CMK (cell line): ENCODE results near the gene RHBDD2.
"Not testable (repeated sequence)": the region's sequence is repeated elsewhere in the genome, so short reads cannot be mapped to it uniquely, and the experiment has no call there.

Experiments
- DNase-seq: peaks from one replicate; pipeline ENCODE4 v3.0.0-alpha.2; 2010; ENCODE audit warnings: low read depth

RHBDD2 gene

GRCh38 chr7:75866489-75867389 lies 12.1 kb upstream of the RHBDD2 start:
- DNase-seq = no peak

- no peak for DNase-seq
Observed at GRCh38 chr7:75867390-75867717, 11.5 kb upstream of the RHBDD2 start.

- no peak for DNase-seq
Observed at GRCh38 chr7:75868153-75868552, 10.7 kb upstream of the RHBDD2 start.

DNA sequence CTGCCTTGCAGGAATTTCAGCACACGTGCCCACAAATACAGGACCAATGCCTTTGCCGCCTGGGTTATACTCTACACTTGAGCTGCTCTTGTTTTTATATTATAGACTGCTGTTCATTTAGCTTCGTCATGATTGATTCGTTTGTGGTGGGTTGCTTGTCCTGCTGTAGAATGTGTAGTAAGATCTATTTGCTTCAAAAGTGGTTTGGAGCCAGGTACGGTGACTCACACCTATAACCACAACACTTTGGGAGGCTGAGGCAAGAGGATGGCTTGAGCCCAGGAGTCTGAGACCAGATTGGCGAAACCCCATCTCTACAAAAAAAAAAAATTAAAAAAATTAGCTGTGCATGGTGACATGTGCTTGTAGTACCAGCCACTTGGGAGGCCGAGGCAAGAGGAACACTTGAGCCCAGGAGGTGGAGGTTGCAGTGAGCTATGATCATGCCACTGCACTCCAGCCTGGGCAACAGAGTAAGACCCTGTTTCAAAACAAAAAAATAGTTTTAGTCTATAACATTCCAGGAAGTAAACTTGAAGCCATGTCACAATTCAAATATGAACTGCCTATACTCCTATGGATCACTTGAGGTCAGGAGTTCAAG lies 9.0 kb upstream of the RHBDD2 start:
- DNase-seq = no peak

- DNase-seq = no peak
Observed at GRCh38 chr7:75870557-75871161, 8.2 kb upstream of the RHBDD2 start.

GRCh38 chr7:75872073-75872782 lies 6.6 kb upstream of the RHBDD2 start:
- DNase-seq = no peak

DNA sequence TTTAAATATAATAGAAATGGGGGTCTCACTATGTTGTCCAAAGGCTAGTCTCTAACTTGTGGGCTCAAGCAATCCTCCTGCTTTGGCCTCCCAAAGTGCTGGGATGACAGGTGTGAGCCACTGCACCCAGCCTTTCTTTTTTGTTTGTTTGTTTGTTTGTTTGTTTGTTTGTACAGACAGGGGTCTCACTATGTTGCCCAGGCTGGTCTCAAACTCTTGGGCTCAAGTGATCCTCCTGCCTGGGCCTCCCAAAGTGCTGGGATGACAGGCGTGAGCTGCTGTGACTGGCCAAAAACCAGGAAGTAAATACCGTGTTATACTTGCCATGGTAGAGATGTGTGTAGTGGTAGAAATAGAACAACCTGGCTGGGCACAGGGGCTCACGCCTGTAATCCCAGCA lies 4.7 kb upstream of the RHBDD2 start:
- DNase-seq = not testable (repeated sequence)

DNA sequence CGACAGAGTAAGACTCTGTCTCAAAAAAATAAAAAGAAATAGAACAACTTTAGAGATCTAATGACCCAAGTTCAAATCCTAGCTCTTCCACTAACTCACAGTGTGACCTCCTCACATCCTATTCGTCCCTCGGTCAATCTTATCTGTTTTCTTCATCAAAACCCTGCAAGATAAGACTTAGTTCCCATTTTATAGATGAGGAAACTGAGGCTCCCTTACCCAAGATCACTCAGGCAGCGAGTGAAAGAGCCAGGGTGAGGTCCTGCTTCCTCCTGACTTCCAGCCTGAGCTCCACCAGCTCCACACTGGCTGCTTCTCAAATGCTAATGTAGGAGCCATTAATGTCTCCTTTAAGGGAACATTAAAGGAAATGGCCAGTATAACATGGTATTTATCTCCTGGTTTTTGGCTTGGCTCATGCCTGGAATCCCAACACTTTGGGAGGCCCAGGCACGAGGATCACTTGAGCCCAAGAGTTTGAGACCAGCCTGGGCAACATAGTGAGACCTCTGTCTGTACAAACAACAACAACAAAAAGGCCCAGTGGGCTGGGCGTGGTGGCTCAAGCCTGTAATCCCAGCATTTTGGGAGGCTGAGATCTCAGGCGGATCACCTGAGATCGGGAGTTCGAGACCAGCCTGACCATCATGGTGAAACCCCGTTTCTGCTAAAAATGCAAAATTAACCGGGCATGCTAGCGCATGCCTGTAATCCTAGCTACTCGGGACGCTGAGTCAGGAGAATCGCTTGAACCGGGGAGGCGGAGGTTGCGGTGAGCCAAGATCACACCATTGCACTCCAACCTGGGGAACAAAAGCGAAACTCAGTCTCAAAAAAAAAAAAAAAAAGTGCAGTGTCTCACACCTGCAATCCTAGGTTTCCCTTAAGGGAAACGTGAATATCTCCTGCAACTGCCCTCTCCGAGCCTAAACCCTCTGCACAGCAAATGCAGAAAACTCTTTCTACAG lies 3.4 kb upstream of the RHBDD2 start:
- DNase-seq = no peak

DNA sequence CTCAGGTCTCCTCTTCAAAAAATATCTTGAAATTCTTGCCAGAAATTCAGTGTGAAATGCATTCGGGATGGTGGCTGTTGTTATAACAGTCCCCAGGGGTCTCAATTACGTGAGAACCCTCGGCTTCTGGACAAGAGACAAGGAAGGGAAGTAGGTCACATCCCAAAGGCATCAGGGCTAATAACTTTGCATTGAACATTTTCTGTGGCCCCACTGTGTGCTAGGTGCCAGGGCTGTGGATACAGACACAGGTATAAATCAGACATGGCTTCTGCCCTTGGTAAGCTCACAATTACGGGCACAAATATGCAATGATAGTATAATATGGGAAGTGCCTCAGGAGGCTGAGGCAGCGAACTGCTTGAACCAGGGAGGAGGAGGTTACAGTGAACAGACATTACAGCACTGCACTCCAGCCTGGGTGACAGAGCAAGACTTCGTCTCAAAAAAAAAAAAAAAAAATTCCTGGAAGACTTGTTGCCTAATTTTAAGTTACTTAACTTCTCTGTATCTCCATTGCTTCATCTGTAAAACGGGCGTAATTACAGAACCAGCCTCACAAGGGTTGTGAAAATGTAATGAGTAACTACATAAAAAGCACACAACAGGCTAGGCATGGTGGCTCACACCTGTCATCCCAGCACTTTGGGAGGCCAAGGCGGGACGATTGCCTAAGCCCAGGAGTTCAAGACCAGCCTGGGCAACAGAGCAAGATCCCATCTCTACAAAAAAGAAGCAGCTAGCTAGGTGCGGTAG lies 2.5 kb upstream of the RHBDD2 start:
- no peak for DNase-seq

GRCh38 chr7:75878312-75878768 lies 494 bp upstream of the RHBDD2 start:
- no peak for DNase-seq

DNA sequence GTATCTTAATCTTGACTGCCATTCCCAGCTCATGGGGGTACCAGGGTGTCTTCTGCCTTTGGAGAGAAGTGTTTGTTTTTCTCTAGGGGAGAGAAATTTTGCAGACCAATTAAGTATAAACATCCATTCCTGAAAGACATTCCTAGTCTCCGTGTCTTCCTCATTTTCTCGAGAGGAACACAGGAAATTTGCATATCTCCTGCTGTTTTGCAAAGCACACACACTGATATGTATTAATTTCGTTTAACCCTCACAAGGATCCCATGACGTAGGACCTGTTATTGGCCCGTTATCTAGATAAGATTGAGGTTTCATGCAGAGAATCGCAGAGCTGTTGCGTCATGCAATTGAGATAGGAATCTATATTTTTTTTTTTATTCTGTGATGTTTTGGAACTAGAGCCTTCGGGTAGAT lies 944 bp downstream of the RHBDD2 start:
- DNase-seq = no peak

DNA sequence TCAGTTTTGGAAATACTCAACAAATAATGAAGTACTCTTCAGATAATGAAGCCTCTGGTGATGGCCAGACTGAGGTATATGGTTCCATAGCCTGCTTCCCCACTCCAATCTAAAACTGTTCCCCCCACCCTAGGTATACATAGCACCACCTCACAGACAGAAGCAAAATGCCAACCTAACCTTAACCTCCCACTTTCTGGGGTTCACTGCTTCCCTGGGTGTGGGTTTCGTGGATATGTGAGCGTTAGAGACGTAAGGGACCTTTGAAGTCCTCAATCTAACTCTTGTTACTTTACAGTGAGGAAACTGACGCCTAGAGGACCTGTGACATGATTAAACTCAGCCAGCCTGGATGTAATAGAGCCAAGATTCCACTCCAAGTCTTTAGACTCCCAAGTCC lies 1.4 kb downstream of the RHBDD2 start:
- DNase-seq = no peak

DNA sequence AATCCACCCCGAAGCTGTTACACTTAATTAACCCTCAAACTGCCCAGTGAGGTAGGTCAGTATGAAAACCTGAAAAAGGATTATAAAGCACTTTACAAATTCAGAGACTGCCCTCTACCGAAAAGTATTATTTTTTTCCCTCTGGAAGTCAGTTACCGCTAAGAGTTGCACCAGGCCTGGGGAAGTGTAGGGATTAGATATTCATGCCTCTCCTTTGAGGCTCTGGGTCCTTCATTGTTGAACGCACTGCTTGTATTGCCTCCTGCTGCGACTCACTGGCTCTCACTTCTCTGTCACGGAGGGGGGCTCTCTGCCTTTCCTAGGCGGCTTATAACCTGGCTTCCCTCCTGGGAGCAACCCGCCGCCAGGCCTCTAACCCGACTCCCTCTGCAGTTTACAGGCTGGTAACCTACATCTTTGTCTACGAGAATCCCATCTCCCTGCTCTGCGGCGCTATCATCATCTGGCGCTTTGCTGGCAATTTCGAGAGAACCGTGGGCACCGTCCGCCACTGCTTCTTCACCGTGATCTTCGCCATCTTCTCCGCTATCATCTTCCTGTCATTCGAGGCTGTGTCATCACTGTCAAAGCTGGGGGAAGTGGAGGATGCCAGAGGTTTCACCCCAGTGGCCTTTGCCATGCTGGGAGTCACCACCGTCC lies 2.7 kb downstream of the RHBDD2 start:
- no peak for DNase-seq

DNA sequence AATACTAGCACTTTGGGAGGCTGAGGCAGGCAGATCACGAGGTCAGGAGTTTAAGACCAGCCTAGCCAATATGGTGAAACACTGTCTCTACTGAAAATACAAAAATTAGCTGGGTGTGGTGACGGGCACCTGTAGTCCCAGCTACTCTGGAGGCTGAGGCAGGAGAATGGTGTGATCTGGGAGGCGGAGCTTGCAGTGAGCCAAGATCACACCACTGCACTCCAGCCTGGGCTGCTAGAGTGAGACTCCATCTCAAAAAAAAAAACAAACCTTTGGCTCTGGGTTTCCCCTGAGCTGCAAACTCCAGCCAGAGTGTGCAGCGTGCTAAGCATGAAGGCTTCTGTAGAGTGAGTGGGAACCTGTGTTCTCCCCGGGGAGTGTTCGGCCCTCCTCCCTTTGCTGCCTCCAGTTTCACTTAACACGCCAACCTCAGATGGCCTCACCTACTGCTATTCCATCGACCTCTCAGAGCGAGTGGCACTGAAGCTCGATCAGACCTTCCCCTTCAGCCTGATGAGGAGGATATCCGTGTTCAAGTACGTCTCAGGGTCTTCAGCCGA lies 4.5 kb downstream of the RHBDD2 start:
- not testable (repeated sequence) for DNase-seq

GRCh38 chr7:75884476-75884875 lies 5.6 kb downstream of the RHBDD2 start:
- DNase-seq = no peak

DNA sequence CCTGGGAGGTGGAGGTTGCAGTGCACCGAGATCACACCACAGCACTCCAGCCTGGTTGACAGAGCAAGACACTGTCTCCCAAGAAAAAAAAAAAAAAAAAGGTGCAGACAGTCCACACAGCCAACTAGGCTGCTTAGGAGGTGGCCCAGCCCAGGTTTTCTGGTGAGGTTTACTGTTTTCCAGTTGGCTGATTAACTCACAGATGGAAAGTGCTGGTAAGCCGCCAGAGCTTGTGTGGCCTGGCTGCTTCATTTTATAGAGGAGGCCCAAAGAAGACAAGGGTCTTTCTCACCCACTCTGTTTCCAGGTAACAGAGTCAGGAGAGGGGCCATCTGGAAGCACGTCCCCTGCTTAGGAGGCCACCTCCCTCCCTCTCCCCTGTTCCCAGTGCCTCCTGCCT lies 6.2 kb downstream of the RHBDD2 start:
- DNase-seq = no peak

GRCh38 chr7:75887669-75888369 lies 9.0 kb downstream of the RHBDD2 start:
- no peak for DNase-seq

GRCh38 chr7:75888464-75889222 lies 9.8 kb downstream of the RHBDD2 start:
- DNase-seq = no peak
